HG02885 (cell line): ENCODE measurements around the gene TMPRSS9.
A peak's percentile ranks its signal among the peaks of the same experiment; 100 is the strongest.
"Not testable (repeated sequence)": the region's sequence is repeated elsewhere in the genome, so short reads cannot be mapped to it uniquely, and the experiment has no call there.

Source experiments
- ATAC-seq: cut with Tn5 transposase; IDR thresholded peaks from one replicate; pipeline ENCODE4 v1.9.1; 2021; ENCODE audit warnings: mild to moderate bottlenecking; ENCODE audit not compliant: unreplicated experiment, poor library complexity

The TMPRSS9 gene

GRCh38 chr19:2387367-2388288 is 27.6 kb downstream of the TMPRSS9 start:
- ATAC-seq, result no peak

GRCh38 chr19:2389594-2389993 is 29.5 kb downstream of the TMPRSS9 start:
- ATAC-seq, result no peak

GRCh38 chr19:2391118-2391725 is 31.2 kb downstream of the TMPRSS9 start:
- no peak for ATAC-seq

GRCh38 chr19:2392366-2392765 is 32.3 kb downstream of the TMPRSS9 start:
- no peak for ATAC-seq

- ATAC-seq, result not testable (repeated sequence)
Measured at GRCh38 chr19:2392899-2393298, 32.8 kb downstream of the TMPRSS9 start.

- ATAC-seq, result peak; percentile 13
Measured at GRCh38 chr19:2394054-2394441, 34.0 kb downstream of the TMPRSS9 start.

- peak; percentile 68 for ATAC-seq
Measured at GRCh38 chr19:2394442-2395292, 34.6 kb downstream of the TMPRSS9 start.

- not testable (repeated sequence) for ATAC-seq
Measured at GRCh38 chr19:2395293-2395829, 35.3 kb downstream of the TMPRSS9 start.

GRCh38 chr19:2397173-2397572 is 37.1 kb downstream of the TMPRSS9 start:
- not testable (repeated sequence) for ATAC-seq

- no peak for ATAC-seq
Measured at GRCh38 chr19:2398735-2399305, 38.8 kb downstream of the TMPRSS9 start.

- no peak for ATAC-seq
Measured at GRCh38 chr19:2399582-2399981, 39.5 kb downstream of the TMPRSS9 start.

- ATAC-seq, result no peak
Measured at GRCh38 chr19:2408247-2408646, 48.2 kb downstream of the TMPRSS9 start.

- ATAC-seq, result no peak
Measured at GRCh38 chr19:2409352-2409912, 49.4 kb downstream of the TMPRSS9 start.

- ATAC-seq, result no peak
Measured at GRCh38 chr19:2410023-2410422, 50.0 kb downstream of the TMPRSS9 start.

GRCh38 chr19:2411709-2412108 is 51.6 kb downstream of the TMPRSS9 start:
- ATAC-seq, result no peak

- ATAC-seq, result no peak
Measured at GRCh38 chr19:2412449-2412848, 52.4 kb downstream of the TMPRSS9 start.

GRCh38 chr19:2413159-2413558 is 53.1 kb downstream of the TMPRSS9 start:
- ATAC-seq, result no peak

- no peak for ATAC-seq
Measured at GRCh38 chr19:2413629-2414028, 53.6 kb downstream of the TMPRSS9 start.

GRCh38 chr19:2415281-2415972 is 55.4 kb downstream of the TMPRSS9 start:
- no peak for ATAC-seq
